SHP77 (cell line): ENCODE data around the gene IL2RG.
A peak's percentile ranks its signal among the peaks of the same experiment; 100 is the strongest.

ENCODE experiments used
- DNase-seq, 2 experiments: peaks; one replicate each; lab custom pipeline; 2025; lab: John Stamatoyannopoulos, UW

The IL2RG gene

GRCh38 chrX:71068044-71068918, 43.1 kb downstream of the IL2RG start, which contains the start of gene SNX12:
SNX12 (minus strand) TSS chrX:71068334; CDS start chrX:71068306, 28 bp downstream.
- peak; percentile 82 to 87 for DNase-seq

- DNase-seq = no peak
Observed at GRCh38 chrX:71067712-71068043, 43.7 kb downstream of the IL2RG start.

- DNase-seq = no peak
Observed at GRCh38 chrX:71067089-71067488, 44.3 kb downstream of the IL2RG start.

- DNase-seq = no peak
Observed at GRCh38 chrX:71060127-71060526, 51.2 kb downstream of the IL2RG start.

GRCh38 chrX:71057848-71058530, 53.4 kb downstream of the IL2RG start:
- no peak for DNase-seq
